ENCODE results near the gene CCIN.

DNA sequence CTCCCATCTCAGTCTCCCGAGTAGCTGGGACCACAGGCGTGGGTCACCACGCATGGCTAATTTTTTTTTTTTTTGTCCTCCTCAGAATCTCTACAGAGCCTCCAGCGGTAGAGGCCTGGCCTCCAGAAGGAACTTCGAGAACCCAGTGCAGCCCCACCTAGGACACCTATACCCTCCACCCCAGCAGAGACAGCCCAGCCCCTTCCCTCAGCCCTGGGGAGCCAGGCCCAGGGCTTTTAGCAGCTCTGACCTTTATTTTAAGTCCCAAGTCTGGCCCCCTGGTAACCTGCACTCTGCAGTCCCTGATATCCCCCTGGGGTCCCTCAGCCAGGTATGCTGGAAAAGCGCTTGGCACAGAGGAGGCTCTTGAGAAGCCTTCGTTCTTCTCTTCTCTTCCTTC lies 27.4 kb upstream of the CCIN start:
- TF ChIP-seq, protein P1, sequence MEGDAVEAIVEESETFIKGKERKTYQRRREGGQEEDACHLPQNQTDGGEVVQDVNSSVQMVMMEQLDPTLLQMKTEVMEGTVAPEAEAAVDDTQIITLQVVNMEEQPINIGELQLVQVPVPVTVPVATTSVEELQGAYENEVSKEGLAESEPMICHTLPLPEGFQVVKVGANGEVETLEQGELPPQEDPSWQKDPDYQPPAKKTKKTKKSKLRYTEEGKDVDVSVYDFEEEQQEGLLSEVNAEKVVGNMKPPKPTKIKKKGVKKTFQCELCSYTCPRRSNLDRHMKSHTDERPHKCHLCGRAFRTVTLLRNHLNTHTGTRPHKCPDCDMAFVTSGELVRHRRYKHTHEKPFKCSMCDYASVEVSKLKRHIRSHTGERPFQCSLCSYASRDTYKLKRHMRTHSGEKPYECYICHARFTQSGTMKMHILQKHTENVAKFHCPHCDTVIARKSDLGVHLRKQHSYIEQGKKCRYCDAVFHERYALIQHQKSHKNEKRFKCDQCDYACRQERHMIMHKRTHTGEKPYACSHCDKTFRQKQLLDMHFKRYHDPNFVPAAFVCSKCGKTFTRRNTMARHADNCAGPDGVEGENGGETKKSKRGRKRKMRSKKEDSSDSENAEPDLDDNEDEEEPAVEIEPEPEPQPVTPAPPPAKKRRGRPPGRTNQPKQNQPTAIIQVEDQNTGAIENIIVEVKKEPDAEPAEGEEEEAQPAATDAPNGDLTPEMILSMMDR (IDR thresholded peaks at IDR 0.05): no peak
- TF ChIP-seq POLR2AphosphoS5 (IDR thresholded peaks at IDR 0.05; ENCODE audit: low read depth, low read length): no peak
- TF ChIP-seq TCF7L2 (IDR thresholded peaks at IDR 0.05; ENCODE audit: low read depth, low read length): no peak

All from Panc1 (cell line).